GM18519 (cell line): Measurements from ENCODE around the gene SUN3.
"Not testable (repeated sequence)": the region's sequence is repeated elsewhere in the genome, so short reads cannot be mapped to it uniquely, and the experiment has no call there.

Source experiments
- ATAC-seq: cut with Tn5 transposase; IDR thresholded peaks from one replicate; pipeline ENCODE4 v1.9.1; 2021; ENCODE audit warnings: mild to moderate bottlenecking, moderate library complexity; ENCODE audit not compliant: unreplicated experiment, low FRiP score

Gene SUN3

GRCh38 chr7:47980648-47981047 is 48.3 kb downstream of the SUN3 start:
- not testable (repeated sequence) for ATAC-seq

- no peak for ATAC-seq
These were observed 49.1 kb downstream of the SUN3 start for GRCh38 chr7:47979832-47980181.

DNA sequence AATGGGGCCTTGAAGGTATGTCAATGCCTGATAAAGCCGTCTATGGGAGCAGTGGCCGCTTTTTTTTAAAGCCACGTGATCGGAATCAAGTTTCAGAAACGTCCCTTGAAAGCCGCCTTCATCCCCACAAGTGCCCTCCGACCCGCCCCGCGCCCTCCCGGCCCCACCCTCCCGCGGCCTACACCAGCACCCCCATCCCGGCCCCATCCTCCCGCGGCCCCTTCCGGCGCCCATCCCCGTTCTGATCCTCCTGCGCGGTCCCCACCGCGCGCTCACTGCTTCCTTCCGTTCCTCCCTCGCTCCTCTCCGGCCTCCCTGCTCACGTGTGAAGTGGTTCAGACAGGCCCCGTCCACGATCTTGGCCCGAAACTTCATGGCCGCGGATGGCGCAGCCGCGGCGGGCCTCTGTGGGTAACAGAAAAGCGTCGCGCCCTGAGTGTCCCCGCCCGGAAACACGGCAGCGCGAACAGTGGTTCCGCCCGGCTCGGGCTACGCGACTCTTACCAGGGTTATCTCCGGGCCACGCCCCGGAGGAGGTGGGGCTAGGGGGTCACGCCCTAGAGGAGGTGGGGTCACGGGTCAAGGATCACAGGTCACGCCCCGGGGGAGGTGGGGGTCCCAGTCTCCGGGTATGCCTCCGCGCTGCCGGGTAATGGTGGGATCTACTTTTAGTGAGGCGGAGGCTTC is 49.6 kb downstream of the SUN3 start, which contains the start of gene HUS1:
Gene HUS1 (minus strand): TSS at position 471 of the 687 bp plus-strand sequence. CDS start 96 bp downstream, at position 375.
- peak; percentile 97 for ATAC-seq

GRCh38 chr7:47978790-47979144 is 50.1 kb downstream of the SUN3 start:
- no peak for ATAC-seq

DNA sequence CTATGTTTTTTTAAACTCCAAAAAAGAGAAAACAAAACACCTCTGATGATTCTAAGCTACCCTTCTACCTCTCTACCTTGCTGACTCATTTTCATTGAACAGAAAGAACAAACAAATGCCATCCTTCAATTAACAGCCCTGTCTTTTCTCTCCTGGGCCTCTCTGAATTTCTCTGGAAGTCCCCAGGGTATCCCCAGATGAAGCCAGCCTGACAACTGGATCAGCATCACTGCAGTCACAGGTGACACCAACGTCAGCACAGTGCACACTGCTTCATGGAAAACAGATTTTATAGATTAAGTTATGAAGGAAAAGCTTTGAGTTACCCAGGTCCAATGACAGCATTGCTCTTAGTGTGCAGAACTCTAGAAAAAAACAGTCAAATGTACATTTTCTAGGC is 55.2 kb downstream of the SUN3 start:
- ATAC-seq = no peak

GRCh38 chr7:47970761-47971160 is 58.1 kb downstream of the SUN3 start:
- no peak for ATAC-seq

DNA sequence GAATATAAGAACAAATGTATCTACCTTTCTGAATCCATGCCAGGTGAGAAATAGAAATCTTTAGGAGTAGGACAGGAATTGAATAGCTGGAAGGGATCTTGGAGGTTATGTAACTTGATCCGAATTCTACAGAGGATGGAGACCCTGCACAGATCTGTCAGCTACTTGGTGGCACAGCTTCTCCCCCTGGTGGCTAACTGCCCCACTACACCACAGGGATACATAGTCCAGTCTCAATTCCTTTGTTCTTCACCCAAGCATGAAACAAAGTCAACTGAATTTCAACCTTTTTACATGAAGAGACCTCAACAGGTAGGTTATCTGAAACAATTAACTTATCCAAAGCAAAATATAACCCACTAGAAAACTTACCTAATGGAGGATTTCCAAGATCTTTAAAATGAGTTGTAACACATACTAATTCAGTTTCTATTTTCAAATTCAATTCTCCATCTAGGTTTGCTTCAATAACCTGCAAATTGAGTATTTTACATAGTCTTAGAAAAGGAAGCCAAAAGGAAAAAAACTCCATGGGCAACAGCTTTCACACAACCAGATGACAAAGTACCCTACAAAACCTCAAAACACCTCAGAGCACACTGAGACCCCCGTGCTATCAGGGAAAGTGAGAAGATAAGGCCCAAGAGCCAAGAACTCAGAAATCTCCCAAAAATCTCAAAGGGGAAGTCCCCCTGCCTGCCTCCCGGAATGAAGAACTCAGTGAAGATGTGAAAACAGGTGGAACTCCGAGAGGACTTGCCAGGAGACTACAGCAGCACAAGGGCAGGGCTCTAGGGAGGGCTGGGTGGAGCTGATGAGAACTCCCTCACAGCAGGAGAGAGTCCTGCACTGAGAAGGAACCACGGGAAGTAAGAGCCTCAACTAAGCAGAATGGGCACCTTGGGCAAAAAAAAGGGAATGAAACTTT is 59.8 kb downstream of the SUN3 start:
- peak; percentile 70 for ATAC-seq

GRCh38 chr7:47967708-47968107 is 61.2 kb downstream of the SUN3 start:
- no peak for ATAC-seq

DNA sequence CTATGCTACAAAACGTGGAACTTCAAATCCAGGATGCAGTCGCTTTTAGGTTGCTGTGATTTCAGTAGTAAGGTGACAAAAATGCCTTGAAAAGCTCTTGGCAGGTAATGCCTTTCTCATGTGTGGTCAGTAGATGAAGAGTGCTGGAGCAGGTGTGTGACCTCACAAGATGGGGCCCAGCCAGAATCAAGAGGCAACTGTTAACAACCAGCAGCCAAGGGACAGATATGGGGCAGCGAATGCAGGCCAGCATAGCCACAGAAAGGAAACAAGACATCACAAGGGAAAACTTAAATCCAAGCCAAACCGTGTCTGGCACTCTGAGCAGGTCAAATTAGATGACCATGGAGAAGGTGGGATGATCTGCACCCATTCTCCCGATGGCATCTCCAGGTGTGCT is 61.8 kb downstream of the SUN3 start:
- no peak for ATAC-seq

GRCh38 chr7:47965456-47965855 is 63.5 kb downstream of the SUN3 start:
- ATAC-seq = no peak

GRCh38 chr7:47962262-47962661 is 66.6 kb downstream of the SUN3 start:
- no peak for ATAC-seq

- ATAC-seq = no peak
These were observed 71.8 kb downstream of the SUN3 start for GRCh38 chr7:47957156-47957555.

DNA sequence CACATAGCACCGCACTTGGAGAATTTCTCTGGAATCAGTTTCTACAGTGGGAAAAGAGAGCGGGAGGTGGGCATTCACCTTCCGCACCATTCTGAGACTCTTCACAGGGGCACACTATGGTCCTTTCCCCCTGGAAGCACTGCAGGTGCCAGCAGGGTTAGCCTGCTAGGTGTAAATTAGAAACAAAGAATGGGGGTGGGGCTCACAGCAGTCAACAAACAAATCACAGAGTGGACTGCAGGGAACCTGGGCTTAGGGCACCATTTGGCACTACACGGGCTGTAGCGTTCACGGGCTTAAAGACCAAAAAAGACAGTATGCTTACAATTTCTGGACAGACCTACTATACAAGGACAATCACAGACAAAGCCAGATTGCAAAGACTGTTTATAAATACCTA is 72.7 kb downstream of the SUN3 start:
- ATAC-seq = no peak

DNA sequence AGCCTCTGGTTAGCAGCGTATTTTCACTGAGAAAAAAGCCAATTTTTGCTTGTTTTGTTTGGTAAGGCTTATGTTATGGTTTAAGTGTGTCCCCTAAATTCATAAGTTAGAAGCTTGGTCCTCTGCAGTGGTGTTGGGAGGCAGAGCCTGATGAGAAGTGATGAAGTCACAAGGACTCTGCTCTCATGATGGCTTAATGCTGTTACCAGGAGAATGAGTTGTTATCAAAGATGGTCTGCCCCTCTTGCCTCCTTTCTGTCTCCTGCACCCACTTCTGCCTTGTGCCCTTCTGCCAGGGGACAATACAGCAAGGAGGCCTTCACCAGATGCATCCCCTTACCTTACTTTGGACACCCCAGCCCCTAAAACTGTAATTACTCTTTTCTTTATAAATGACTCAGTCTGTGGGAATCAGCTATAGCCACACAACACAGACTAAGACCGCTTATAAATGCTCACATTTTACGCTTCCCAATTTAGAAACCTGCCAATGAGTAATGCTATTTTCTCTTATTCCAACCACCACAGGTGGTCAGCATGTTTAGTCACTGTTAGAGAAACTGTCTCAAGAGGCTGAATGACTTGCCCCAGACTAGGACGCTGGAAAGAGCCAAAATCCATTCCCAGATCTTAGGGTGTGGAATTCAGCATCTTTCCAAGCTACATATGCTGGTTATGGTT is 74.5 kb downstream of the SUN3 start:
- ATAC-seq = no peak

DNA sequence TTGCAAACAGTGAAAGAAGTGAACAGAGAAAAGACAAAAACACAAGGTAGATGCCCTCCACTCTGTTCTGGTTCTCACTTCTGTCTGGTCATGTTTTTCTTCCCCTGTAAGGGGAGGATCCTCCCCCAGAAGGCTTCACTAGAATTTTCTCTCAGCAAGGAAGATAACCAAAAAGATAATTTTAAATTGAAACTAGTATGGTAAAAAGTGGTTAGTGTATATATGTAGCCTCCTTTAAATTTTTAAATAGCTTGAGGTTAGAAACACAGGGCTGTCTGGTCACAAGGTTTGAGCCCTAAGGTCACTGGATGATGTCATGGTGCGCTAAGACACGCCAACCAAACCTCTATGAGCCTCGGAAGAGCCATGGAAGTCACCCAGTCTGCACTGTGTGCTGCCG is 75.1 kb downstream of the SUN3 start:
- no peak for ATAC-seq

DNA sequence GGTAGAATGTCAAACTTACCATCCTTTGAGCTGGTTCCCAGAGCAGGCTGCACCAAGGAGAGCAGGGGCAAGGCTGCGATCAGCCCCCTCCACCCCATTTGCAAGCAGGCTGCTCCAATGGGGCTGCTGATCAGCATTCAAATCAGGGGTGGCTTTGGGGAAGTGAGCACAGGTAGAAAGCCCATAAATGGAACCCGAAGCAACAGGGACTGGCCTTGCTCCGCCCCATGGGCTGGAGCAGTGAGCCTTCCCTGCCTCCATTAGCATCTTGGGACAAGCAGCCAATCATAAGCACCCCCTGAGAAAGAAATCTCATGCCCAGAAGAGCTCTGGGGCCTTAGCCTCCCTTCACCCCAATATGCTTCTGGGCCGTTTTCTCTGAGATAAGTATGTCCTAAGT is 76.7 kb downstream of the SUN3 start:
- no peak for ATAC-seq

- ATAC-seq = no peak
These were observed 77.5 kb downstream of the SUN3 start for GRCh38 chr7:47951374-47951773.

DNA sequence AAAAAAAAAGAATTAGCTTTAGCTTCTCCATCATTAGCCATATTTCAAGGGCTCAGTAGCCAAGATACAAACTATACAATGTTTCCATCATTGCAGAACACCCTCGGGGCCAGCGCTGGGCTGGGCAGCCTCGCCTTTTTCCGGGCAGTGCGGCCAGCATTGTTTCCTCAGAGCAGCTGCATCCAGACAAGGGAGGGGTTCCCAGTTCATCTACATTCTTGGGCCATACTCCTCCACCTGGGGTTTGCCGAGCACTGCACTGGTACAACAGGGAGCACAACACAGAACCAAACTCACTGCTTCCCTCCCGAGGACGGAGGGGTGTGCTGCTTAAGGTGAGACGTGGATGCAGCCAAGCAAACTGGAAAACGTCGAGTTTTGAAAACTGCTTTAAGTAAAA is 78.2 kb downstream of the SUN3 start:
- ATAC-seq = no peak

DNA sequence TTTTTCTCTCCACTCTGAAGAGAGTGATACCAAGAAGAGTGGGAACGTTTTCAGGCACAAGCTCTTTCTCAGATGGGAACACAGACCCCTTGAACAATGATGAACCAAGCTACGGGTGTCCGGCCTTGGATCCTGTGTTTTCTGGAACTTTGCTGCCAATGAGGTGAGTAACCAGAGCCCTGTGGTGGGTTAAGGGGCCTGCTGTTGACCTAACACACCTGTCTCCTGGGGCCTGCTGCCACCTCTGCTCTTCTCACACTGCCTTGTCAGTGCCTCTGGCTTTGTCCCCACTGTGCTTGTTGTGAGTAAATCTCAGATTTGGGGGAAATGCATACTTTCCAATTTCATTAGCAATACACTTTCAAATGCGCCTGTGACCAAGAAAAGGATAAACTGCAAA is 79.2 kb downstream of the SUN3 start:
- no peak for ATAC-seq

GRCh38 chr7:47948141-47948790 is 80.6 kb downstream of the SUN3 start, which contains the start of gene PKD1L1:
Gene PKD1L1 (minus strand): TSS chr7:47948466. CDS start chr7:47948440, 26 bp downstream.
- ATAC-seq = no peak

DNA sequence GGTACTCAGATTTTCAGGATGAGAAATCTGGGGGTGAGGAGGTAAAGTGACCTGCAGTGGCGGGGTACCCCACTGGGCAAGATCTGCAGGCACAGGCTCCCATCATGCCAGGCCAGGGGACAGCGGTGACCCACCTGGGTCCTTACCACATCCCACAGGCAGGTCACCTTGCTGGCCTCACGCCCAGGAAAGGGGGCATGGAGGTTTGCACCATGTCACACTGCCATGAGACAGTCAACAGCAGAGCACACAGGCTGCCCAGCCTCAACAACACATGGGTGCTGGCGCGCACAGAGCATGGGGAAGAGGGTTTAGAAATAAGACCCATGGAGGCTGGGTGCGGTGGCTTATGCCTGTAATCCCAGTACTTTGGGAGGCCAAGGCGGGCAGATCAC is 81.6 kb downstream of the SUN3 start:
- ATAC-seq = no peak
